ENCODE measurements around the gene KCNJ11. TPM values are rescaled to one million over a fixed set of nuclear protein-coding genes. Genes with fewer than 3 reads are reported as not detected.

Gene KCNJ11
- total RNA-seq, 1 experiment from 2014 or later = 7.5 TPM

- H3K27ac ChIP-seq (ENCODE audit: low read depth, low read length) = no peak within 1 kb of the TSS
These were observed 36.8 kb downstream of the KCNJ11 start, which contains the start of gene NCR3LG1 for GRCh38 chr11:17351510-17352176. NCR3LG1 (plus strand) TSS chr11:17351800; CDS start chr11:17351970, 170 bp downstream.

More at GRCh38 chr11:17351510-17352176, 36.8 kb downstream of the KCNJ11 start, which contains the start of gene NCR3LG1:
- H3K27me3 ChIP-seq (ENCODE audit: insufficient read depth, low read length) = no peaks in the 10 kb centered on the region
- no peak within 1 kb of the TSS for H3K4me3 ChIP-seq (replicated peaks in 1 of 2; ENCODE audit: low read depth in 1 of 2, low read length in 2 of 2)
- H3K9me3 ChIP-seq (ENCODE audit: control insufficient read depth in 1 of 2, insufficient read depth in 1 of 2, low read depth in 1 of 2, low read length in 2 of 2) = no peaks in the 10 kb centered on the region
- no peak within 1 kb of the TSS for H2AFZ ChIP-seq (ENCODE audit: low read depth, low read length, poor library complexity, severe bottlenecking)
- BruUV-seq (replicated peaks) = no TSS peak
- no peaks in the 10 kb centered on the region for H3K79me2 ChIP-seq (ENCODE audit: insufficient read depth, low read length)
- no peaks in the 10 kb centered on the region for H3K36me3 ChIP-seq (ENCODE audit: control insufficient read depth in 1 of 2, insufficient read depth in 2 of 2, low read length in 2 of 2)
- no peaks in the 10 kb centered on the region for H4K20me1 ChIP-seq (ENCODE audit: insufficient read depth)
- no peak for DNase-seq (ENCODE audit: low read depth, low spot score)
- RAD21 ChIA-PET (ENCODE audit: low non-redundant PET in 1 of 2, low total read pairs in 2 of 2, uncharacterized antibody in 2 of 2, unreplicated experiment in 2 of 2) = no interaction called here
- TF ChIP-seq SIN3A (IDR thresholded peaks at IDR 0.05; ENCODE audit: low read depth) (no peak), TCF7L2 (IDR thresholded peaks at IDR 0.05; ENCODE audit: borderline replicate concordance, extremely low read depth, insufficient read depth, insufficient read length) (no peak), SRF (IDR thresholded peaks at IDR 0.05; ENCODE audit: low read depth) (no peak), ZBTB33 (IDR thresholded peaks at IDR 0.05; ENCODE audit: extremely low read depth, insufficient replicate concordance, low read length) (no peak), EZH2phosphoT487 (IDR thresholded peaks at IDR 0.05; ENCODE audit: borderline replicate concordance) (no peak), CTCF (IDR thresholded peaks at IDR 0.05 in 2 of 3, conservative IDR thresholded peaks at IDR 0.05 in 1 of 3; ENCODE audit: borderline replicate concordance in 1 of 3, insufficient read depth in 1 of 3, low read depth in 2 of 3, low read length in 2 of 3) (no peak), CBX3 (IDR thresholded peaks at IDR 0.05; ENCODE audit: low read depth) (no peak)
- POLR2A ChIA-PET = no interaction called here
- ATAC-seq = no peak
- CTCF ChIA-PET = no interaction called here
- H3K4me1 ChIP-seq (ENCODE audit: control insufficient read depth in 1 of 2, insufficient read depth in 2 of 2, low read length in 2 of 2) = peaks cover 6 to 23% of the 10 kb centered on the region in 2 experiments; a peak in 3 of 4 replicates
- no peak within 1 kb of the TSS for H3K9ac ChIP-seq (ENCODE audit: low read length)
- intact Hi-C loops (cut with micrococcal nuclease) = loop anchor here (10.0 kb wide), 1 partner anchor 117 kb away; no protein-coding TSS in a partner anchor
- H3K4me2 ChIP-seq (ENCODE audit: low read length) = no peak within 1 kb of the TSS
- H3K9me2 ChIP-seq (ENCODE audit: insufficient read depth) = no peaks in the 10 kb centered on the region

Data from HCT116 (cell line).